RWPE2 (cell line): ENCODE data around the gene FUZ.

Experiments
- ATAC-seq: fragments of 200-7000 bp; cut with Tn5 transposase; 3 replicates; pipeline ENCODE4 v1.9.1; 2021; ENCODE audit warnings: low read depth
- DNase-seq: peaks from one replicate; pipeline ENCODE4 v3.0.0-alpha.2; 2020; ENCODE audit warnings: low spot score
- H3K27ac ChIP-seq: fragments of 450-650 bp; 2 replicates; pipeline ENCODE4 v1.5.1; 2017; ENCODE audit warnings: mild to moderate bottlenecking; ENCODE audit not compliant: poor library complexity, severe bottlenecking
- H3K27me3 ChIP-seq: fragments of 250-450 bp; sonication (Bioruptor Pico); 2 replicates; pipeline ENCODE4 v1.5.1; 2021; ENCODE audit warnings: mild to moderate bottlenecking, moderate library complexity; ENCODE audit not compliant: insufficient read depth, poor library complexity, severe bottlenecking
- H3K36me3 ChIP-seq: fragments of 250-450 bp; sonication (Bioruptor Pico); 2 replicates; pipeline ENCODE4 v1.5.1; 2020; ENCODE audit warnings: low read depth, mild to moderate bottlenecking, moderate library complexity
- H3K4me1 ChIP-seq: fragments of 250-450 bp; sonication (Bioruptor Pico); 2 replicates; pipeline ENCODE4 v1.5.1; 2021; ENCODE audit warnings: mild to moderate bottlenecking, moderate library complexity; ENCODE audit not compliant: insufficient read depth, poor library complexity, severe bottlenecking
- H3K4me3 ChIP-seq: fragments of 250-450 bp; sonication (Bioruptor Pico); 2 replicates; pipeline ENCODE4 v1.5.1; 2021; ENCODE audit warnings: mild to moderate bottlenecking, moderate library complexity; ENCODE audit not compliant: severe bottlenecking
- H3K9me3 ChIP-seq: fragments of 250-450 bp; sonication (Bioruptor Pico); 2 replicates; pipeline ENCODE4 v1.5.1; 2021; ENCODE audit warnings: mild to moderate bottlenecking, moderate library complexity; ENCODE audit not compliant: severe bottlenecking
- CTCF ChIP-seq: fragments of 450-650 bp; IDR thresholded peaks from one replicate; pipeline ENCODE4 v1.5.1; 2017; ENCODE audit warnings: mild to moderate bottlenecking, moderate library complexity; ENCODE audit not compliant: poor library complexity, severe bottlenecking

FUZ gene

GRCh38 chr19:49767381-49767780 is 45.7 kb downstream of the FUZ start:
- ATAC-seq (no peak), DNase-seq (no peak)
- no peaks in the 10 kb centered on the region for H3K9me3 ChIP-seq
- TF ChIP-seq CTCF = no peak
- peak overlapping the region; percentile 45 for H3K27ac ChIP-seq
- peak overlapping the region; percentile 63 for H3K4me3 ChIP-seq
- H3K36me3 ChIP-seq = peaks cover 4% of the 10 kb centered on the region; the same call in 1 of the 2 replicates
- H3K27me3 ChIP-seq = no peaks in the 10 kb centered on the region
- H3K4me1 ChIP-seq = peaks cover 11% of the 10 kb centered on the region

- TF ChIP-seq CTCF = no peak
- no peak for ATAC-seq
- Histone ChIP-seq H3K27me3 (no peaks in the 10 kb centered on the region), H3K9me3 (no peaks in the 10 kb centered on the region), H3K4me1 (peaks cover 11% of the 10 kb centered on the region), H3K36me3 (peaks cover 4% of the 10 kb centered on the region; the same call in 1 of the 2 replicates), H3K27ac (peak within 1 kb of the TSS; percentile 96), H3K4me3 (peak within 1 kb of the TSS; percentile 63)
- DNase-seq = no peak
Measured at GRCh38 chr19:49766930-49767299, 46.2 kb downstream of the FUZ start, which contains the start of gene AP2A1. Gene AP2A1 (plus strand): TSS chr19:49767001. CDS start chr19:49767134, 133 bp downstream.

GRCh38 chr19:49766007-49766929 is 46.8 kb downstream of the FUZ start:
- ATAC-seq (peak; percentile 92), DNase-seq (peak; percentile 100)
- Histone ChIP-seq H3K4me1 (peaks cover 11% of the 10 kb centered on the region), H3K9me3 (no peaks in the 10 kb centered on the region), H3K27ac (peak overlapping the region; percentile 96), H3K36me3 (no peaks in the 10 kb centered on the region), H3K27me3 (no peaks in the 10 kb centered on the region), H3K4me3 (peak overlapping the region; percentile 19)
- no peak for TF ChIP-seq CTCF

GRCh38 chr19:49764341-49764740 is 48.8 kb downstream of the FUZ start:
- no peaks in the 10 kb centered on the region for H3K36me3 ChIP-seq
- H3K27ac ChIP-seq = peak overlapping the region; percentile 96
- peaks cover 11% of the 10 kb centered on the region for H3K4me1 ChIP-seq
- H3K4me3 ChIP-seq = no peak overlapping the region
- no peaks in the 10 kb centered on the region for H3K9me3 ChIP-seq
- DNase-seq (no peak), ATAC-seq (no peak)
- TF ChIP-seq CTCF = no peak
- H3K27me3 ChIP-seq = no peaks in the 10 kb centered on the region

GRCh38 chr19:49763230-49763629 is 49.9 kb downstream of the FUZ start, which contains the start of gene TSKS:
Gene TSKS (minus strand): TSS chr19:49763306. CDS start chr19:49763247, 59 bp downstream.
- Histone ChIP-seq H3K27me3 (no peaks in the 10 kb centered on the region), H3K36me3 (no peaks in the 10 kb centered on the region), H3K27ac (no peak within 1 kb of the TSS), H3K9me3 (no peaks in the 10 kb centered on the region), H3K4me3 (no peak within 1 kb of the TSS), H3K4me1 (peaks cover 8% of the 10 kb centered on the region)
- DNase-seq (no peak), ATAC-seq (no peak)
- TF ChIP-seq CTCF = no peak
